22Rv1 (cell line): ENCODE data around the gene MYEF2.

Experiments used
- H3K27ac ChIP-seq: fragments of 450-650 bp; 2 replicates; pipeline ENCODE4 v1.5.1; 2017
- CTCF ChIP-seq: fragments of 450-650 bp; IDR thresholded peaks from 2 replicates; pipeline ENCODE4 v1.5.1; 2017; ENCODE audit warnings: mild to moderate bottlenecking
- ZFX ChIP-seq: fragments of 450-650 bp; IDR thresholded peaks from 2 replicates; pipeline ENCODE4 v1.6.1; 2017; ENCODE audit warnings: antibody characterized with exemption, borderline replicate concordance

The MYEF2 gene

GRCh38 chr15:48149858-48150257, 28.2 kb downstream of the MYEF2 start:
- TF ChIP-seq CTCF (no peak), ZFX (no peak)
- no peak overlapping the region for H3K27ac ChIP-seq

DNA sequence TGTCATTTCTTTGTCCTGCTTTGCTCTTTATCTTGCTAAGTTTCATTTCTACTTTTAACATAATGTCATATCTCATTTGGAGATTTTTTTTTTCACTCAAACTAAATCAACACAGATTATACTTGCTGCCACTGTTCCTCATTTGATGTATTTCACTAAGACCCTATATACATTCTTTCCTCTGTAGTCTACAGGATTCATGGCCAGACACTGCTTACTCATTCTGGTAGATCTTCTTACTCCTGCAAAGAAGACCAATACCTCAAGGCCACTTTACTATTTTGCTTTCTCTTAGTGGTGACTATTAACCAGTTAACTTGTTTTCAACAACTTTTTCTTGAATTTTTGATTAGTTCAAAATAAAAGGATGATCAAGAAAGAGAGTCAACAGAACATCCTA, 30.7 kb downstream of the MYEF2 start:
- TF ChIP-seq CTCF, result no peak
- no peak for TF ChIP-seq ZFX
- no peak overlapping the region for H3K27ac ChIP-seq

DNA sequence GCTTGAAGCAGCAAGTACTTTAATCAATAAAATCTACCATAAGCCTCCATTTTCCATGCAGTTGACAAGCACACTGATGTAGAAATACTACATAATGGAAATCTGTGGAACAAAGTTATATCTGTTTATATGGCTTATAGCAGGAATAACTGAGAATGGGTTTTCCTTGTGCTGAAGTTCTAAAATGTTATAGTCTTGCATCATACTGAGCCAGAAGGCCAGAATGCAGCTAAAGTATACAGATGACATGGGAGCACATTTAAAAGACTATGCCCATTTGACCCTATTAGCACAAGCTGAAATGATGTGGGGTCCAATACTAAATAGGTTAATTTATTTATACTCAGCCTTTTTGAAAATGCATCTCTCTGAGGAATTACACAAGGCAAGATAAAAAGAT, 32.2 kb downstream of the MYEF2 start:
- no peak overlapping the region for H3K27ac ChIP-seq
- TF ChIP-seq ZFX (no peak), CTCF (no peak)

DNA sequence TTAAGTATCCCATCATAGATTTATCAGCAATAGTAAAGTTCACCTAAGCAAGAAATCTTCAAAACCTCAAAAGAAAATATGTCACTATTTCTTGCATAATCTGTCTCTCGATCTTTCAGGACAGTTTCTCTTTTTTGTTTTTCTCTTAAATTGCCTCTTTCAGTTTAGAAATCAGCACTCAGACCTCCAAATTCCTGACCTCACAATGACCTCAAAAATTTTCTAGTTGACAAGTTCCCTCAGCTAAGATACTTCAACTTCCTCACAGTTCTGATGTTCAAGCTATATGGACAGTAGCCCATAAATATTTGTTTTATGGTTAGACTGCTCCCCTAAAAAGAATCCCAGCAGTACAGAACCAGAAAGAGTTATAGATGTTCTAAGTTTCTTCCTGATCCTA, 33.2 kb downstream of the MYEF2 start:
- no peak for TF ChIP-seq ZFX
- no peak for TF ChIP-seq CTCF
- H3K27ac ChIP-seq, result no peak overlapping the region

DNA sequence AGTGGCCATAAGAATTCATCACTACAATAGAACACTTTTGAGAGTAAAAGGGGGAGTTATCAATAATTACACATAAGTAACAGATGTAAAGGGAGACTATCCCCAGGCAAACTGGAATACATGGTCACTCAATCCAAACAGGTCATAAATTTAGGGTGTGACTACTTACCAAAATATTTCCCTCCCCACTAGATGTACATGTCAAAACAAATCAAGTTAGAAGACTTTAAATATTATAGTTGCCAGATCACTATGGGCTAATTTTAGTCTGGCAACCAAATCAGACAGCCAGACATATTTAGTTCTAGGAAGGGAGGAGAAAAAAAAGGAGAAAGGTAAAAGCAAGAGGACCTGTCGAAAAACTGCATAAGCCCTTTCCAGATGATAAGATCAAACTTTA, 34.2 kb downstream of the MYEF2 start:
- TF ChIP-seq CTCF (no peak), ZFX (no peak)
- H3K27ac ChIP-seq, result no peak overlapping the region

- TF ChIP-seq ZFX (no peak), CTCF (no peak)
These were observed 45.2 kb downstream of the MYEF2 start for GRCh38 chr15:48132874-48133273.

GRCh38 chr15:48131324-48131723, 46.8 kb downstream of the MYEF2 start:
- no peak for TF ChIP-seq CTCF
- no peak for TF ChIP-seq ZFX

More at GRCh38 chr15:48132874-48133273, 45.2 kb downstream of the MYEF2 start:
- no peak overlapping the region for H3K27ac ChIP-seq

More at GRCh38 chr15:48131324-48131723, 46.8 kb downstream of the MYEF2 start:
- H3K27ac ChIP-seq, result no peak overlapping the region
